GM12892 (cell line): ENCODE data around the gene ABLIM1.

Experiments used
- POLR2A ChIP-seq: IDR thresholded peaks from 2 replicates; pipeline ENCODE4 v1.6.1; 2011; ENCODE audit warnings: low read depth, low read length, control low read depth
- TAF1 ChIP-seq: IDR thresholded peaks from 2 replicates; pipeline ENCODE4 v1.6.1; 2011; ENCODE audit warnings: low read depth, mild to moderate bottlenecking, control low read depth, low read length, borderline replicate concordance

DNA sequence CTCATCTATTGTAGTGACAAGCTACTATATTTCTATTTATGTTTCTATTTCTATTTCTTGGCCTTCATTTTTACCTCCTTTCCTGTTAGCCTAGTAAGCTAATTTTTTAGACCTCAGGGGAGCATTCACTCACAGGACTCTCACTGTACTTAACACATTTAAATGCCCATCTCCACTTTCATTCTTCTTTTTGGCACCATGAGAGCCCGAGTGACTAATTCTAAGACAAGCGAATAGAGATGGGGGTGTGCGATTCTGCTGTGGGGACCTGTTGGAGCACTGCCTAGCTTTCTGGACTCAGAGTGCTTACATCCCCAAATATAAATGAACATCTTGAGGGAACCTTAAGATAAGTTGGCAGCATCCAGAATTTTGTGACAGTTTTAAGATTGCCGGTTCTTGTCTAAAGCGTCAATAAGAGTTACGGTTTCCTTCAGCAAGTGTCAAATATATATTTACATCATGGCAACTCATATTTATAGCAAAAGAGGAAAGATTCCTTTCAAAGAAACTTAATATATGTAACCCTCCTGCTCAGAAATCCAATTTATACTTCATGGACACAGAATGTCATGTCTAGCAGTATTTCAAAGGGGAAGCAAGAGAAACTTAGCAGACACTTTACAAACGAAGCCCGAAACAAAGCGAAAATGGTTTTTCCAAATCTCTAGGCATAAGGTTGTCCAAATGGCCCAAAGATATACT lies 199.7 kb downstream of the ABLIM1 start:
- TF ChIP-seq TAF1 (no peak), POLR2A (no peak)
